RWPE1 (cell line): ENCODE measurements around the gene TPPP3.

Source experiments
- CTCF ChIA-PET: fragments of 350-600 bp; sonication (Branson Sonifier 250); formaldehyde crosslinking; extraction: SDS; loops from one replicate; lab custom pipeline; 2021; lab: Yijun Ruan, JAX
- POLR2A ChIA-PET: fragments of 400-600 bp; formaldehyde crosslinking; extraction: SDS; loops from one replicate; lab custom pipeline; 2020; ENCODE audit warnings: antibody characterized with exemption; ENCODE audit not compliant: low non-redundant PET; lab: Yijun Ruan, JAX
- DNase-seq: peaks from one replicate; pipeline ENCODE4 v3.0.0; 2012; ENCODE audit warnings: low spot score
- H3K27ac ChIP-seq: fragments of 450-650 bp; 2 replicates; pipeline ENCODE4 v1.5.1; 2017
- TF ChIP-seq, protein P1 (sequence below): fragments of 450-650 bp; conservative IDR thresholded peaks from 2 replicates; pipeline ENCODE4 v1.5.1; 2017; ENCODE audit warnings: low read depth, mild to moderate bottlenecking

TPPP3 gene

GRCh38 chr16:67423611-67424260 lies 30.4 kb upstream of the TPPP3 start:
- DNase-seq = no peak
- H3K27ac ChIP-seq = no peak overlapping the region
- CTCF ChIA-PET = interaction anchor here (0.7 to 1.1 kb wide), 3 partner anchors 42 to 73 kb away, joined by 3 to 6 read pairs (median 3); no protein-coding TSS in a partner anchor
- POLR2A ChIA-PET = no interaction called here
- TF ChIP-seq, protein P1, sequence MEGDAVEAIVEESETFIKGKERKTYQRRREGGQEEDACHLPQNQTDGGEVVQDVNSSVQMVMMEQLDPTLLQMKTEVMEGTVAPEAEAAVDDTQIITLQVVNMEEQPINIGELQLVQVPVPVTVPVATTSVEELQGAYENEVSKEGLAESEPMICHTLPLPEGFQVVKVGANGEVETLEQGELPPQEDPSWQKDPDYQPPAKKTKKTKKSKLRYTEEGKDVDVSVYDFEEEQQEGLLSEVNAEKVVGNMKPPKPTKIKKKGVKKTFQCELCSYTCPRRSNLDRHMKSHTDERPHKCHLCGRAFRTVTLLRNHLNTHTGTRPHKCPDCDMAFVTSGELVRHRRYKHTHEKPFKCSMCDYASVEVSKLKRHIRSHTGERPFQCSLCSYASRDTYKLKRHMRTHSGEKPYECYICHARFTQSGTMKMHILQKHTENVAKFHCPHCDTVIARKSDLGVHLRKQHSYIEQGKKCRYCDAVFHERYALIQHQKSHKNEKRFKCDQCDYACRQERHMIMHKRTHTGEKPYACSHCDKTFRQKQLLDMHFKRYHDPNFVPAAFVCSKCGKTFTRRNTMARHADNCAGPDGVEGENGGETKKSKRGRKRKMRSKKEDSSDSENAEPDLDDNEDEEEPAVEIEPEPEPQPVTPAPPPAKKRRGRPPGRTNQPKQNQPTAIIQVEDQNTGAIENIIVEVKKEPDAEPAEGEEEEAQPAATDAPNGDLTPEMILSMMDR = no peak

GRCh38 chr16:67423015-67423414 lies 29.7 kb upstream of the TPPP3 start:
- H3K27ac ChIP-seq = no peak overlapping the region
- ChIA-PET CTCF (no interaction called here), POLR2A (no interaction called here)
- TF ChIP-seq, protein P1 = no peak
- DNase-seq = no peak

DNA sequence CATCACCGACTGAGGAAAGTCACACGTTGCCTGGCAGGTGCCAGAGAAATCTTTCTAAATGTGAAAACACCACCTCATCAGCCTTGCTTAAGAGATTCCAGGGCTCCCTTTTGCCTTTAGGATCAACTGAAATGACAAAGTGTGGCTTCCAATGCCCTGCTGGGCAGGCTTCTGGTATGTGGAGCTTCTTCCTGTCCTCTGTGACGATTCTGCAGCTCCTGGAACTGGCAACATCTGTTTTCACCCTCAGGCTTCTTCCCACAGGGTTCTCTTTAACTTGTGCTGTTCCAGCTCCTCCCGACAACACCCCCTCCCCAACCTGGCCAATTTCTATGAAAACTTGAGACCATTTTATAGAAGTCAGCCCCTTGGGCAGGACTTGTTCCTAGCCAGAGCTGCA lies 27.7 kb upstream of the TPPP3 start:
- no peak overlapping the region for H3K27ac ChIP-seq
- ChIA-PET CTCF (interaction anchor here (0.6 kb wide), 1 partner anchor 73 kb away, joined by 3 read pairs; no protein-coding TSS in a partner anchor), POLR2A (no interaction called here)
- TF ChIP-seq, protein P1 = no peak
- no peak for DNase-seq

GRCh38 chr16:67419931-67420330 lies 26.6 kb upstream of the TPPP3 start:
- no peak for DNase-seq
- no peak overlapping the region for H3K27ac ChIP-seq
- TF ChIP-seq, protein P1 = no peak
- CTCF ChIA-PET = interaction anchor here (0.7 to 1.3 kb wide), 2 partner anchors 9 to 10 kb away, joined by 4 to 6 read pairs; no protein-coding TSS in a partner anchor
- POLR2A ChIA-PET = no interaction called here

DNA sequence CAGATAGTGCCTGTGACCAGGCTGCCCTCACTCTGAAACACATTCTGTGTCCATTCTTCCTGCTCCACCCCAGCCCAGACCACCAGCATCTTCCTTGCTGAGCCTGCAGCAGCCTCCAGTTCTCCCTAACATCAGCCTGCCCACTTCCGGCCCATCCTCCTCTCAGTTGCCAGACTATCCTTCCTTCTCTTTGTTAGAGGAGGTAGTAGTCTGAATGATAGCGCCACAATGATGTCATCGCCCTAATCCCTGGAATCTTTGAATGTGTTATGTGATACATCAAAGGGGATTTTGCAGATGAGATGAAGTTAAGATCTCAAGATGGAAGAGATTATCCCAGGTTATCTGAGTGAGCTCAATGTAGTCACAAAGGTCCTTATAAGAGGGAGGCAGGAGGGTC lies 26.2 kb upstream of the TPPP3 start:
- H3K27ac ChIP-seq = no peak overlapping the region
- POLR2A ChIA-PET = no interaction called here
- DNase-seq = no peak
- TF ChIP-seq, protein P1 = no peak
- CTCF ChIA-PET = interaction anchor here (0.6 to 1.3 kb wide), 2 partner anchors 9 to 46 kb away, joined by 4 to 6 read pairs; no protein-coding TSS in a partner anchor

- CTCF ChIA-PET = interaction anchor here (0.6 to 1.6 kb wide), 7 partner anchors 10 to 139 kb away, joined by 3 to 5 read pairs (median 3); no protein-coding TSS in a partner anchor
- POLR2A ChIA-PET = no interaction called here
- no peak overlapping the region for H3K27ac ChIP-seq
- no peak for DNase-seq
- TF ChIP-seq, protein P1 = no peak
Measured at GRCh38 chr16:67417333-67418061, 24.2 kb upstream of the TPPP3 start.
